ENCODE data around the gene NATD1.

NATD1 gene

GRCh38 chr17:21189361-21189760 is 63.8 kb downstream of the NATD1 start:
- no peak for DNase-seq

All from activated CD4-positive, CD25-positive, alpha-beta regulatory T cell treated with anti-CD3 and anti-CD28 coated beads, Interleukin-2, amount 50 U/mL, for 72 hours (primary cell).